Left colon (tissue), 2 donors: Measurements from ENCODE around the gene SERINC3. TPM values are rescaled to one million over a fixed set of nuclear protein-coding genes. Genes with fewer than 3 reads are reported as not detected.
A peak's percentile ranks its signal among the peaks of the same experiment; 100 is the strongest.
"Not testable (repeated sequence)": the region's sequence is repeated elsewhere in the genome, so short reads cannot be mapped to it uniquely, and the experiment has no call there.

ENCODE experiments used
- ATAC-seq: fragments of 200-7000 bp; cut with Tn5 transposase; one replicate; pipeline ENCODE4 v1.9.1; 2020; ENCODE audit warnings: mild to moderate bottlenecking, moderate library complexity
- DNase-seq, 2 donors: peaks; one replicate each; pipeline ENCODE4 v3.0.0-alpha.2; 2020
- intact Hi-C, 2 donors: fragments of 100-400 bp; cut with DNase I in 1 of 2; cut with micrococcal nuclease in 1 of 2; formaldehyde crosslinking; loops; one replicate each; pipeline versions ENCODE4 v1.11.2 to v1.14.0; 2022; cut with DNase I, micrococcal nuclease
- total RNA-seq, 2 donors: library from RNA; stranded (reverse); fragmentation: NEBNext Ultra II Directional; extraction: Animal tissue kit (Norgen Biotek cat#: 25700); gene quantifications; one replicate each; pipeline ENCODE4 v1.2.1, GENCODE V29; 2021
- donor health status: DM: no; HTN: no; CAD: no.
- donor health status: DM: yes; HTN: yes; CAD: no.

SERINC3 gene
- total RNA-seq, 2 donors from 2014 or later: 89.3 to 117 TPM

- DNase-seq (no peak), ATAC-seq (peak; percentile 3)
- intact Hi-C loops: no loop called here
Observed at GRCh38 chr20:44475372-44475693, 46.5 kb downstream of the SERINC3 start.

- ATAC-seq, intact Hi-C loops, DNase-seq: not testable (repeated sequence)
Observed at GRCh38 chr20:44472283-44472682, 49.6 kb downstream of the SERINC3 start.

- intact Hi-C loops: no loop called here
- peak; percentile 52 for ATAC-seq
- no peak for DNase-seq
Observed at GRCh38 chr20:44471481-44471882, 50.4 kb downstream of the SERINC3 start.

GRCh38 chr20:44470327-44470726 is 51.5 kb downstream of the SERINC3 start:
- DNase-seq (no peak), ATAC-seq (no peak)
- intact Hi-C loops: no loop called here

- no peak for DNase-seq
- no peak for ATAC-seq
- intact Hi-C loops: loop anchor here in 1 of 2 donors (10.0 kb wide), 1 partner anchor 253 kb away; the partner anchor contains the start of gene OSER1
Observed at GRCh38 chr20:44468044-44468782, 53.7 kb downstream of the SERINC3 start.

- no peak for DNase-seq
- ATAC-seq: no peak
- intact Hi-C loops: loop anchor here in 1 of 2 donors (10.0 kb wide), 1 partner anchor 253 kb away; the partner anchor contains the start of gene OSER1
Observed at GRCh38 chr20:44467289-44467883, 54.5 kb downstream of the SERINC3 start.

GRCh38 chr20:44465001-44465560 is 56.8 kb downstream of the SERINC3 start:
- ATAC-seq (peak; percentile 31), DNase-seq (peak in 1 of 2 donors; percentile 75)
- intact Hi-C loops: loop anchor here in 1 of 2 donors (10.0 kb wide), 1 partner anchor 250 kb away; the partner anchor contains the start of gene OSER1

GRCh38 chr20:44464514-44464913 is 57.4 kb downstream of the SERINC3 start:
- ATAC-seq (no peak), DNase-seq (no peak)
- intact Hi-C loops: loop anchor here in 1 of 2 donors (10.0 kb wide), 1 partner anchor 250 kb away; the partner anchor contains the start of gene OSER1

- ATAC-seq (no peak), DNase-seq (no peak)
- intact Hi-C loops: loop anchor here in 1 of 2 donors (10.0 kb wide), 1 partner anchor 249 kb away; the partner anchor contains the start of gene OSER1
Observed at GRCh38 chr20:44463466-44463865, 58.4 kb downstream of the SERINC3 start.

- ATAC-seq (peak; percentile 3), DNase-seq (no peak)
- intact Hi-C loops: loop anchor here in 1 of 2 donors (10.0 kb wide), 1 partner anchor 247 kb away; the partner anchor contains the start of gene OSER1
Observed at GRCh38 chr20:44461803-44462174, 60.1 kb downstream of the SERINC3 start.

GRCh38 chr20:44461142-44461802 is 60.6 kb downstream of the SERINC3 start:
- DNase-seq (no peak), ATAC-seq (peak; percentile 43)
- intact Hi-C loops: loop anchor here in 1 of 2 donors (10.0 kb wide), 1 partner anchor 246 kb away; the partner anchor contains the start of gene OSER1

GRCh38 chr20:44460795-44461141 is 61.1 kb downstream of the SERINC3 start:
- intact Hi-C loops: loop anchor here in 1 of 2 donors (10.0 kb wide), 1 partner anchor 246 kb away; the partner anchor contains the start of gene OSER1
- peak; percentile 67 for ATAC-seq
- DNase-seq: no peak

- ATAC-seq (no peak), DNase-seq (no peak)
- intact Hi-C loops: no loop called here
Observed at GRCh38 chr20:44459271-44459670, 62.6 kb downstream of the SERINC3 start.

GRCh38 chr20:44457016-44457415 is 64.9 kb downstream of the SERINC3 start:
- intact Hi-C loops: no loop called here
- peak; percentile 67 for ATAC-seq
- DNase-seq: peak; percentile 62 to 74

- no peak for ATAC-seq
- no peak for DNase-seq
- intact Hi-C loops: no loop called here
Observed at GRCh38 chr20:44456611-44457010, 65.3 kb downstream of the SERINC3 start.

GRCh38 chr20:44455126-44455525 is 66.7 kb downstream of the SERINC3 start:
- intact Hi-C loops: no loop called here
- ATAC-seq: no peak
- DNase-seq: no peak

GRCh38 chr20:44454306-44454963 is 67.4 kb downstream of the SERINC3 start:
- intact Hi-C loops: no loop called here
- ATAC-seq (no peak), DNase-seq (no peak)

GRCh38 chr20:44450903-44451450 is 70.9 kb downstream of the SERINC3 start:
- intact Hi-C loops: no loop called here
- DNase-seq (no peak), ATAC-seq (no peak)
